ENCODE results near the gene ANKRD52. TPM values are rescaled to one million over a fixed set of nuclear protein-coding genes. Genes with fewer than 3 reads are reported as not detected.

The ANKRD52 gene
- total RNA-seq, 1 experiment from 2014 or later, result 56.6 TPM

DNA sequence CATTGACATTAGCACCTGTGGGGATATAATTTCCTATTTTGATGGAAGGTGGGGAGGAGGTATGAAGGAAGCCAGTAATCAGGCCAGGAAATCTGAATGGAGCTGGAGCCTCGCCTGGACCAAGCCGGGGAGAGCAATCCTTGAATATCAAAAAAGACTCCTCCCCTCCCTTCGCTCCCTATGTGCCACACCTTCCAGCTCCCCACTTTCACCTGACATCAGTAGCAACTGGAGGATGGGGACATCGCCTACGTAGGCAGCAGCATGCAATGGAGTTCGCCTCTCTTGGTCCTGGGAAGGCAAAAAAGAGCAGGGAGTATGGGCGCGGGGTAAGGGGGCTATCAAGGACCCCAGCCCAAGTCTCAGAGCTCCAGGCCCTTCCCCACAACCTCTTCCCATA is 1.1 kb downstream of the ANKRD52 start:
- Histone ChIP-seq H3K9me2 (ENCODE audit: insufficient read depth) (no peaks in the 10 kb centered on the region), H3K4me2 (ENCODE audit: low read length) (peak overlapping the region; percentile 97), H3K79me2 (ENCODE audit: insufficient read depth, low read length) (peaks cover 30% of the 10 kb centered on the region), H3K9me3 (ENCODE audit: control insufficient read depth in 1 of 2, insufficient read depth in 1 of 2, low read depth in 1 of 2, low read length in 2 of 2) (no peaks in the 10 kb centered on the region), H3K36me3 (ENCODE audit: control insufficient read depth in 1 of 2, insufficient read depth in 2 of 2, low read length in 2 of 2) (peaks cover 29 to 48% of the 10 kb centered on the region in 2 experiments), H3K4me1 (ENCODE audit: control insufficient read depth in 1 of 2, insufficient read depth in 2 of 2, low read length in 2 of 2) (peaks cover 25 to 43% of the 10 kb centered on the region in 2 experiments), H4K20me1 (ENCODE audit: insufficient read depth) (no peaks in the 10 kb centered on the region), H3K27ac (ENCODE audit: low read depth, low read length) (peak overlapping the region; percentile 82), H3K9ac (ENCODE audit: low read length) (peak overlapping the region; percentile 89), H2AFZ (ENCODE audit: low read depth, low read length, poor library complexity, severe bottlenecking) (no peak overlapping the region), H3K27me3 (ENCODE audit: insufficient read depth, low read length) (no peaks in the 10 kb centered on the region), H3K4me3 (replicated peaks in 1 of 2; ENCODE audit: low read depth in 1 of 2, low read length in 2 of 2) (peak overlapping the region; percentile 71 to 89)
- RAD21 ChIA-PET (ENCODE audit: low non-redundant PET in 1 of 2, low total read pairs in 2 of 2, uncharacterized antibody in 2 of 2, unreplicated experiment in 2 of 2), result no interaction called here
- CTCF ChIA-PET, result no interaction called here
- POLR2A ChIA-PET, result no interaction called here
- BruUV-seq (replicated peaks), result no TSS peak
- no peak for TF ChIP-seq RAD21 (IDR thresholded peaks at IDR 0.05; ENCODE audit: low read depth)
- TF ChIP-seq, protein P1, sequence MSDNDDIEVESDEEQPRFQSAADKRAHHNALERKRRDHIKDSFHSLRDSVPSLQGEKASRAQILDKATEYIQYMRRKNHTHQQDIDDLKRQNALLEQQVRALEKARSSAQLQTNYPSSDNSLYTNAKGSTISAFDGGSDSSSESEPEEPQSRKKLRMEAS (IDR thresholded peaks at IDR 0.05), result no peak
- TF ChIP-seq, protein P2, sequence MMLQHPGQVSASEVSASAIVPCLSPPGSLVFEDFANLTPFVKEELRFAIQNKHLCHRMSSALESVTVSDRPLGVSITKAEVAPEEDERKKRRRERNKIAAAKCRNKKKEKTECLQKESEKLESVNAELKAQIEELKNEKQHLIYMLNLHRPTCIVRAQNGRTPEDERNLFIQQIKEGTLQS (IDR thresholded peaks at IDR 0.05), result no peak
- no peak for TF ChIP-seq ZNF274 (IDR thresholded peaks at IDR 0.05; ENCODE audit: low read depth, low read length)
- TF ChIP-seq ZFX (IDR thresholded peaks at IDR 0.05), result no peak
- no peak for TF ChIP-seq JUND (IDR thresholded peaks at IDR 0.05)
- TF ChIP-seq POLR2AphosphoS5 (IDR thresholded peaks at IDR 0.05; ENCODE audit: low read depth, low read length), result no peak
- TF ChIP-seq POLR2A (IDR thresholded peaks at IDR 0.05; ENCODE audit: borderline replicate concordance, extremely low read depth, insufficient read depth, insufficient read length), result no peak
- no peak for TF ChIP-seq FOSL1 (IDR thresholded peaks at IDR 0.05; ENCODE audit: low read depth)
- TF ChIP-seq, protein P3, sequence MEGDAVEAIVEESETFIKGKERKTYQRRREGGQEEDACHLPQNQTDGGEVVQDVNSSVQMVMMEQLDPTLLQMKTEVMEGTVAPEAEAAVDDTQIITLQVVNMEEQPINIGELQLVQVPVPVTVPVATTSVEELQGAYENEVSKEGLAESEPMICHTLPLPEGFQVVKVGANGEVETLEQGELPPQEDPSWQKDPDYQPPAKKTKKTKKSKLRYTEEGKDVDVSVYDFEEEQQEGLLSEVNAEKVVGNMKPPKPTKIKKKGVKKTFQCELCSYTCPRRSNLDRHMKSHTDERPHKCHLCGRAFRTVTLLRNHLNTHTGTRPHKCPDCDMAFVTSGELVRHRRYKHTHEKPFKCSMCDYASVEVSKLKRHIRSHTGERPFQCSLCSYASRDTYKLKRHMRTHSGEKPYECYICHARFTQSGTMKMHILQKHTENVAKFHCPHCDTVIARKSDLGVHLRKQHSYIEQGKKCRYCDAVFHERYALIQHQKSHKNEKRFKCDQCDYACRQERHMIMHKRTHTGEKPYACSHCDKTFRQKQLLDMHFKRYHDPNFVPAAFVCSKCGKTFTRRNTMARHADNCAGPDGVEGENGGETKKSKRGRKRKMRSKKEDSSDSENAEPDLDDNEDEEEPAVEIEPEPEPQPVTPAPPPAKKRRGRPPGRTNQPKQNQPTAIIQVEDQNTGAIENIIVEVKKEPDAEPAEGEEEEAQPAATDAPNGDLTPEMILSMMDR (IDR thresholded peaks at IDR 0.05 in 2 of 3, conservative IDR thresholded peaks at IDR 0.05 in 1 of 3; ENCODE audit: borderline replicate concordance in 1 of 3, insufficient read depth in 1 of 3, low read depth in 2 of 3, low read length in 2 of 3), result no peak
- TF ChIP-seq YY1 (IDR thresholded peaks at IDR 0.05; ENCODE audit: extremely low read depth, insufficient replicate concordance, low read depth, low read length), result no peak
- TF ChIP-seq SRF (IDR thresholded peaks at IDR 0.05; ENCODE audit: low read depth), result no peak
- TF ChIP-seq EGR1 (IDR thresholded peaks at IDR 0.05; ENCODE audit: low read depth), result no peak
- no peak for TF ChIP-seq CBX3 (IDR thresholded peaks at IDR 0.05; ENCODE audit: low read depth)
- TF ChIP-seq CEBPB (IDR thresholded peaks at IDR 0.05; ENCODE audit: low read depth), result no peak
- no peak for TF ChIP-seq EZH2 (IDR thresholded peaks at IDR 0.05)
- TF ChIP-seq ELF1 (IDR thresholded peaks at IDR 0.05; ENCODE audit: borderline replicate concordance, low read depth), result no peak
- TF ChIP-seq SP1 (IDR thresholded peaks at IDR 0.05; ENCODE audit: low read depth), result no peak
- no peak for ATAC-seq
- no peak for DNase-seq (ENCODE audit: low read depth, low spot score)
- intact Hi-C loops (cut with micrococcal nuclease), result loop anchor here (1.0 to 5.0 kb wide), 2 partner anchors 35 to 64 kb away; partner anchors contain the start of genes NABP2 and RNF41

All from HCT116 (cell line).